K562 (cell line): ENCODE data around the gene NRP2. TPM values are rescaled to one million over a fixed set of nuclear protein-coding genes. Genes with fewer than 3 reads are reported as not detected.

ENCODE experiments used
- ATAC-seq: fragments of 200-7000 bp; cut with Tn5 transposase; 3 replicates; pipeline ENCODE4 v1.9.1; 2020; ENCODE audit warnings: moderate library complexity
- BruUV-seq: library from RNA; stranded (reverse); fragments of 400-500 nt; replicated peaks from 2 replicates; lab custom pipeline; 2021; lab: Mats Ljungman, UMichigan
- CTCF ChIA-PET: fragments of 300-600 bp; formaldehyde crosslinking; extraction: SDS; loops from one replicate; lab custom pipeline; 2021; ENCODE audit warnings: low intra/inter-chr PET ratio; lab: Yijun Ruan, JAX
- POLR2A ChIA-PET: fragments of 300-600, 350-650 bp; sonication (Branson Sonifier 250); formaldehyde crosslinking; extraction: SDS; loops from one replicate; lab custom pipeline; 2021; ENCODE audit warnings: antibody characterized with exemption, inconsistent platforms; lab: Yijun Ruan, JAX
- DNase-seq, 4 experiments: peaks; one replicate each; pipeline versions ENCODE4 v3.0.0 to v3.0.0-alpha.2; 2011 to 2018; ENCODE audit warnings: low spot score in 3 of 4, mixed read lengths in 3 of 4; ENCODE audit errors: extremely low read depth in 1 of 4
- FAIRE-seq: peaks from 2 replicates; lab custom pipeline; 2011; peaks lifted over from hg19 to GRCh38; lab: Jason Lieb, UNC
- H2AFZ ChIP-seq: 2 replicates; pipeline ENCODE4 v1.6.0; 2011; ENCODE audit warnings: low read depth, low read length, control low read depth, inconsistent platforms
- H3K27ac ChIP-seq: fragments of 200-600 bp; 3 replicates; pipeline ENCODE4 v1.8.0; 2011; ENCODE audit warnings: low read depth, mild to moderate bottlenecking, control low read depth, inconsistent platforms, low read length, moderate library complexity, mixed read lengths; ENCODE audit errors: extremely low read depth
- H3K27me3 ChIP-seq, 2 experiments: fragments of 300-600 bp in 1 of 2; 2 replicates in 1 of 2; 3 replicates in 1 of 2; pipeline versions ENCODE4 v1.6.0 to v1.8.0; 2011; ENCODE audit warnings: inconsistent platforms in 2 of 2, low read length in 2 of 2, mild to moderate bottlenecking in 1 of 2, mixed read lengths in 1 of 2, moderate library complexity in 1 of 2; ENCODE audit not compliant: control insufficient read depth in 2 of 2, insufficient read depth in 2 of 2
- H3K36me3 ChIP-seq: fragments of 300-600 bp; 3 replicates; pipeline ENCODE4 v1.8.0; 2011; ENCODE audit warnings: mild to moderate bottlenecking, low read length, inconsistent platforms; ENCODE audit not compliant: control insufficient read depth, insufficient read depth
- H3K4me1 ChIP-seq, 2 experiments: fragments of 200-600 bp in 1 of 2; replicated peaks in 1 of 2; 2 replicates in 1 of 2; 3 replicates in 1 of 2; pipeline versions ENCODE4 v1.5.1 to v1.8.0; 2011; ENCODE audit warnings: inconsistent platforms in 2 of 2, low read length in 2 of 2, mild to moderate bottlenecking in 1 of 2, mixed read lengths in 1 of 2, moderate library complexity in 1 of 2; ENCODE audit not compliant: control insufficient read depth in 2 of 2, insufficient read depth in 2 of 2
- H3K4me2 ChIP-seq: 2 replicates; pipeline ENCODE4 v1.6.1; 2011; ENCODE audit warnings: low read length, control low read depth, inconsistent platforms, mixed read lengths; ENCODE audit not compliant: insufficient read depth
- H3K4me3 ChIP-seq: fragments of 200-600 bp; sonication (generic), shearing (Covaris generic); 2 replicates; pipeline ENCODE4 v1.5.1; 2016; ENCODE audit warnings: control low read depth, inconsistent platforms
- H3K79me2 ChIP-seq: fragments of 200-600 bp; 3 replicates; pipeline ENCODE4 v1.8.0; 2011; ENCODE audit warnings: low read length, inconsistent platforms; ENCODE audit not compliant: control insufficient read depth, insufficient read depth
- H3K9ac ChIP-seq, 2 experiments: 2 replicates each; pipeline versions ENCODE4 v1.6.0 to v1.6.1; 2011; ENCODE audit warnings: low read depth in 2 of 2, low read length in 2 of 2, control low read depth in 1 of 2, inconsistent platforms in 1 of 2, mild to moderate bottlenecking in 1 of 2, mixed read lengths in 1 of 2; ENCODE audit not compliant: insufficient read depth in 1 of 2
- H3K9me1 ChIP-seq: one replicate; pipeline ENCODE4 v1.6.0; 2011; ENCODE audit warnings: inconsistent platforms, mild to moderate bottlenecking, low read length, moderate library complexity; ENCODE audit not compliant: control insufficient read depth, insufficient read depth
- H3K9me3 ChIP-seq: replicated peaks from 2 replicates; pipeline ENCODE4 v1.5.1; 2011; ENCODE audit warnings: low read depth, low read length, inconsistent platforms; ENCODE audit not compliant: control insufficient read depth, insufficient read depth
- H4K20me1 ChIP-seq: replicated peaks from 2 replicates; pipeline ENCODE4 v1.6.1; 2011; ENCODE audit warnings: low read length, inconsistent platforms, mixed read lengths; ENCODE audit not compliant: control insufficient read depth, insufficient read depth
- CBX1 ChIP-seq: sonication (generic); IDR thresholded peaks from 2 replicates; pipeline ENCODE4 v1.6.1; 2016; ENCODE audit warnings: antibody characterized with exemption, low read depth, mild to moderate bottlenecking
- HLTF ChIP-seq: fragments of 450-650 bp; IDR thresholded peaks from 2 replicates; pipeline ENCODE4 v1.6.1; 2016
- HMG20A ChIP-seq: fragments of 450-650 bp; formaldehyde crosslinking; conservative IDR thresholded peaks from 2 replicates; pipeline ENCODE4 v1.4.0; 2020; ENCODE audit warnings: mild to moderate bottlenecking, mixed read lengths
- MXI1 ChIP-seq: IDR thresholded peaks from 2 replicates; pipeline ENCODE4 v1.6.1; 2011; ENCODE audit warnings: low read depth, mild to moderate bottlenecking, improper control_type of control experiment, low read length
- NCOA1 ChIP-seq: fragments of 450-650 bp; IDR thresholded peaks from 2 replicates; pipeline ENCODE4 v1.6.1; 2016; ENCODE audit warnings: low read depth
- NR4A1 ChIP-seq, 2 experiments: fragments of 250-450 bp in 1 of 2; fragments of 450-650 bp in 1 of 2; sonication (Bioruptor Pico) in 1 of 2; IDR thresholded peaks; 2 replicates each; pipeline versions ENCODE4 v1.4.0 to v1.6.1; 2016 to 2020; ENCODE audit warnings: mild to moderate bottlenecking in 2 of 2, missing compliant biosample characterization in 1 of 2, missing genetic modification characterization in 1 of 2, moderate library complexity in 1 of 2
- RB1 ChIP-seq: fragments of 450-650 bp; IDR thresholded peaks from 2 replicates; pipeline ENCODE4 v1.6.1; 2017; ENCODE audit warnings: low read depth, mild to moderate bottlenecking
- RUNX1 ChIP-seq: sonication (generic); IDR thresholded peaks from 2 replicates; pipeline ENCODE4 v1.6.1; 2016; ENCODE audit warnings: antibody characterized with exemption, low read depth
- TAF9B ChIP-seq: fragments of 450-650 bp; IDR thresholded peaks from 2 replicates; pipeline ENCODE4 v1.6.1; 2018; ENCODE audit warnings: mild to moderate bottlenecking; ENCODE audit not compliant: partially characterized antibody
- ZNF140 ChIP-seq: fragments of 250-450 bp; sonication (Bioruptor Pico); IDR thresholded peaks from 2 replicates; pipeline ENCODE4 v1.8.0; 2021; ENCODE audit warnings: moderate library complexity, mild to moderate bottlenecking, inconsistent platforms
- ZNF184 ChIP-seq: sonication (generic); formaldehyde crosslinking; IDR thresholded peaks from 2 replicates; pipeline ENCODE4 v1.5.0; 2020; ENCODE audit warnings: missing genetic modification reagents
- ZNF3 ChIP-seq: fragments of 250-450 bp; sonication (Bioruptor Pico); IDR thresholded peaks from 2 replicates; pipeline ENCODE4 v1.5.0; 2021; ENCODE audit warnings: mild to moderate bottlenecking, moderate library complexity
- ZNF316 ChIP-seq: fragments of 450-650 bp; IDR thresholded peaks from 2 replicates; pipeline ENCODE4 v1.6.1; 2016
- ZSCAN32 ChIP-seq: fragments of 450-650 bp; formaldehyde crosslinking; IDR thresholded peaks from 2 replicates; pipeline ENCODE4 v1.4.0; 2020; ENCODE audit warnings: mild to moderate bottlenecking, moderate library complexity
- WGBS: fragments of 100-300 bp; shearing (Covaris generic); methylation state at CpG from one replicate; pipeline ENCODE4 v1.1.6; 2016; ENCODE audit warnings: low coverage, mixed read lengths; ENCODE audit not compliant: insufficient coverage; ENCODE audit errors: missing lambda C conversion rate; 5-methylcytosine and 5-hydroxymethylcytosine counted together
- in situ Hi-C: fragments of 300-500 bp; cut with MboI; formaldehyde crosslinking; loops from 4 replicates; pipeline ENCODE4 v1.15.0; 2018; ENCODE audit warnings: inconsistent platforms, mixed read lengths
- intact Hi-C: fragments of 100-400 bp; cut with micrococcal nuclease; formaldehyde crosslinking; loops from 2 replicates; pipeline ENCODE4 v1.14.2; 2022
- polyA plus RNA-seq, 8 experiments: library from polyadenylated mRNA; depleted of rRNA in 4 of 8; stranded (reverse) in 5 of 8; unstranded in 3 of 8; fragments of >200 nt; fragmentation: Nextera tagmentation in 2 of 8; fragmentation: Illumina TruSeq in 1 of 8; extraction: Ambion mirVana in 2 of 8; extraction: Trizol in 1 of 8; gene quantifications; 2 replicates each; pipeline versions ENCODE4 v1.2.1 to v1.2.3, GENCODE V29; 2011 to 2014; ENCODE audit warnings: inconsistent platforms in 1 of 8, missing spikeins in 1 of 8
- total RNA-seq, 7 experiments: library from RNA; depleted of rRNA in 6 of 7; stranded (reverse); fragments of >200 nt in 6 of 7; fragmentation: Illumina TruSeq in 2 of 7; extraction: Trizol in 2 of 7; gene quantifications; 2 replicates each; pipeline versions ENCODE4 v1.2.1 to v1.2.3, GENCODE V29; 2011 to 2021; ENCODE audit warnings: low replicate concordance in 1 of 7
- TF ChIP-seq, protein P1 (sequence below), 2 experiments: fragments of 450-650 bp; conservative IDR thresholded peaks; 2 replicates each; pipeline ENCODE4 v1.6.1; 2017; ENCODE audit warnings: mild to moderate bottlenecking in 2 of 2, moderate library complexity in 2 of 2
- TF ChIP-seq, protein P2 (sequence below): fragments of 250-450 bp; sonication (Bioruptor Pico); IDR thresholded peaks from 2 replicates; pipeline ENCODE4 v1.8.0; 2021; ENCODE audit warnings: moderate library complexity, mild to moderate bottlenecking, inconsistent platforms

Gene NRP2
- total and polyA plus RNA-seq, 9 of the 15 experiments (the other 6 are each of a cell fraction or from before 2014, with no cell fraction given), result 0.05 to 0.31 (median 0.15) TPM; not detected in 5

DNA sequence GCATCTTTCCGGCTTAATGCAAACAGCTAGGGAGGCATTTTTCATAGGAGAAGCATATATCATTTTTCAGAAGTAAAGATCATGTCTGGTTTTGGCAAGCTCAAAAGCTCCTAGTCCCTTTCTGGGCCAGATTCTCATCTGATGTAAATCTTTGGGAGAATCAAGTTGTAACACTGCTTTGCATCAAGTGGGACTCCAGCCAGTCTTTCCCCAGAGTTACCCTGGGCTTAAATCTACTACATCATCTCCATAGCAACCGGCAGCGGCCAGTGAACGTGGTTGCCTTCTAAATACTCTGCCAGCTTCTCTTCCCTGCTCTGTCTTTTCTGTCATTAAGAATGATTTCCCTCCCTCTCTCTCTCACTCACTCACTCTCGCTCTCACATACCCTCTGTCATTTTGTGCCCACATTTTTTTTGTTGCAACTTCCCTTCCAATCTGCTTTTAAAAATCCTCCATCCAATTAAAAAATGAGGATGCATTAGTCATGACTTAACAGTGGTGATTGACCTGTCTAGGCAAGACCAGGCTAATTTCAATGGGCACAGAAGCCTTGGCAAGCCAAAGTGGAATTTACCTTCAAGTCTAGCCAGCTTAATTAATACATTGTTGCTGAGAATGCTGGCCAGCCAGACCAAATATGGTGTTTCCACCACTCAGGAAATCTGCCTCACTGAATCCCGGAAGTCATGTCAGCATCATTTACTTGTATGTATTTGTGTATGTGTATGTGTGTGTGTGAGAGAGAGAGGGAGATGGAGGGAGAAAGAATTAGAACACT lies 93.0 kb downstream of the NRP2 start:
- H3K9me3 ChIP-seq, result no peaks in the 10 kb centered on the region
- no peak for ATAC-seq
- H3K4me2 ChIP-seq, result no peak overlapping the region
- BruUV-seq, result no TSS peak
- no peak overlapping the region for H2AFZ ChIP-seq
- H3K4me3 ChIP-seq, result no peak overlapping the region
- intact Hi-C loops, result no loop called here
- H3K36me3 ChIP-seq, result no peaks in the 10 kb centered on the region
- no peak overlapping the region for H3K27ac ChIP-seq
- peaks cover 0 to 11% of the 10 kb centered on the region in 2 experiments; a peak in 2 of 5 replicates for H3K27me3 ChIP-seq
- POLR2A ChIA-PET, result no interaction called here
- WGBS, result 0% methylated on average over 5 of the region's 6 CpGs
- TF ChIP-seq RUNX1 (no peak), RB1 (no peak), CBX1 (no peak), HLTF (no peak), NCOA1 (no peak), HMG20A (CRISPR knock-in tag) (no peak), ZNF316 (no peak), NR4A1 (CRISPR knock-in tag; IDR thresholded peaks at IDR 0.05) (no peak), NR4A1 (tag; IDR thresholded peaks at IDR 0.05) (no peak), MXI1 (no peak), ZNF140 (no peak), ZSCAN32 (no peak), ZNF184 (CRISPR knock-in tag) (no peak), ZNF3 (CRISPR knock-in tag) (no peak), TAF9B (no peak)
- TF ChIP-seq, protein P1, sequence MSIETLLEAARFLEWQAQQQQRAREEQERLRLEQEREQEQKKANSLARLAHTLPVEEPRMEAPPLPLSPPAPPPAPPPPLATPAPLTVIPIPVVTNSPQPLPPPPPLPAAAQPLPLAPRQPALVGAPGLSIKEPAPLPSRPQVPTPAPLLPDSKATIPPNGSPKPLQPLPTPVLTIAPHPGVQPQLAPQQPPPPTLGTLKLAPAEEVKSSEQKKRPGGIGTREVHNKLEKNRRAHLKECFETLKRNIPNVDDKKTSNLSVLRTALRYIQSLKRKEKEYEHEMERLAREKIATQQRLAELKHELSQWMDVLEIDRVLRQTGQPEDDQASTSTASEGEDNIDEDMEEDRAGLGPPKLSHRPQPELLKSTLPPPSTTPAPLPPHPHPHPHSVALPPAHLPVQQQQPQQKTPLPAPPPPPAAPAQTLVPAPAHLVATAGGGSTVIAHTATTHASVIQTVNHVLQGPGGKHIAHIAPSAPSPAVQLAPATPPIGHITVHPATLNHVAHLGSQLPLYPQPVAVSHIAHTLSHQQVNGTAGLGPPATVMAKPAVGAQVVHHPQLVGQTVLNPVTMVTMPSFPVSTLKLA (conservative IDR thresholded peaks at IDR 0.05), result no peak
- TF ChIP-seq, protein P2, sequence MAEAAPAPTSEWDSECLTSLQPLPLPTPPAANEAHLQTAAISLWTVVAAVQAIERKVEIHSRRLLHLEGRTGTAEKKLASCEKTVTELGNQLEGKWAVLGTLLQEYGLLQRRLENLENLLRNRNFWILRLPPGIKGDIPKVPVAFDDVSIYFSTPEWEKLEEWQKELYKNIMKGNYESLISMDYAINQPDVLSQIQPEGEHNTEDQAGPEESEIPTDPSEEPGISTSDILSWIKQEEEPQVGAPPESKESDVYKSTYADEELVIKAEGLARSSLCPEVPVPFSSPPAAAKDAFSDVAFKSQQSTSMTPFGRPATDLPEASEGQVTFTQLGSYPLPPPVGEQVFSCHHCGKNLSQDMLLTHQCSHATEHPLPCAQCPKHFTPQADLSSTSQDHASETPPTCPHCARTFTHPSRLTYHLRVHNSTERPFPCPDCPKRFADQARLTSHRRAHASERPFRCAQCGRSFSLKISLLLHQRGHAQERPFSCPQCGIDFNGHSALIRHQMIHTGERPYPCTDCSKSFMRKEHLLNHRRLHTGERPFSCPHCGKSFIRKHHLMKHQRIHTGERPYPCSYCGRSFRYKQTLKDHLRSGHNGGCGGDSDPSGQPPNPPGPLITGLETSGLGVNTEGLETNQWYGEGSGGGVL (CRISPR knock-in tag), result no peak
- H3K4me1 ChIP-seq, result peaks cover 0 to 3% of the 10 kb centered on the region in 2 experiments; a peak in 1 of 5 replicates
- H3K9ac ChIP-seq, result no peak overlapping the region
- FAIRE-seq, result no peak
- no peaks in the 10 kb centered on the region for H4K20me1 ChIP-seq
- in situ Hi-C loops, result no loop called here
- no peaks in the 10 kb centered on the region for H3K9me1 ChIP-seq
- no peak for DNase-seq
- CTCF ChIA-PET, result interaction anchor here (1.5 kb wide), 1 partner anchor 150 kb away, joined by 6 read pairs; no protein-coding TSS in a partner anchor
- no peaks in the 10 kb centered on the region for H3K79me2 ChIP-seq
